Measurements from ENCODE around the gene SEL1L3.
A peak's percentile ranks its signal among the peaks of the same experiment; 100 is the strongest.
"Not testable (repeated sequence)": the region's sequence is repeated elsewhere in the genome, so short reads cannot be mapped to it uniquely, and the experiment has no call there.

SEL1L3 gene

DNA sequence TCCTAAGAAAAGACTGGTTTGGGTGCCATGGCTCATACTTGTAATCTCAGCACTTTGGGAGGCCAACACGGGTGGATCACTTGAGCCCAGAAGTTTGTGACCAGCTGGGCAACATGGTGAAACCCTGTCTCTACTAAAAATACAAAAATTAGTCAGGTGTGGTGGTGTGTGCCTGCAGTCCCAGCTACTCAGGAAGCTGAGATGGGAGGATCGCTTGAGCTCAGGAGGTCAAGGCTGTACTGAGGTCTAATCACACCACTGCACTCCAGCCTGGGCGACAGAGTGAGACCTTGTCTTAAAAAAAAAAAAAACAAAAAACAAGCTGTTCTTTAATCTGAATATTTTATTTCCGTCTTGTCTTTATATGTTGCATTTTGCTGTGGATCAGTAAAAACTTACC is 3.6 kb upstream of the SEL1L3 start:
- H3K36me3 Mint-ChIP-seq: peaks cover 15% of the 10 kb centered on the region
- H3K4me1 Mint-ChIP-seq: peaks cover 11% of the 10 kb centered on the region
- ATAC-seq; H3K9me3 Mint-ChIP-seq; DNase-seq (ENCODE audit: low spot score in 2 of 2); H3K4me3 Mint-ChIP-seq; H3K27ac Mint-ChIP-seq: not testable (repeated sequence)

DNA sequence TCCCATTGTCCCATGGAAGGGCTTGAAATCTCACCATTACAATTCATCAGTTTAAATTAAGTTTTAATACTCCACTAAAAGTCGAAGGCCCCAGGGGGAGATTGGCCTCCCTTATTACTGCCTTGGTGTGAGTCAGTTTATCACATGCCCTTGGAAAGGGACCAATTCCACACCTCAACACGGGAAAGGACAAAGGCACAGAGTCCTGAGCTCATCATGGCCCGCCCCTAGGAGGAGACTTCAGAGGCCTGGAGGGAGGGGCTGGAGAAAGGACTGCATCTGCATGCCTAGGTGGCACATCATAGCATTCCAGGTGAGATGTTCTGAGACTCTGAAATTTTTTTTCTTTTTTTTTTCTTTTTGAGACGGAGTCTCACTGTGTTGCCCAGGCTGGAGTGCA is 2.8 kb upstream of the SEL1L3 start:
- H3K4me3 Mint-ChIP-seq: no peak overlapping the region
- peaks cover 17% of the 10 kb centered on the region for H3K4me1 Mint-ChIP-seq
- peaks cover 17% of the 10 kb centered on the region for H3K36me3 Mint-ChIP-seq
- ATAC-seq: no peak
- no peaks in the 10 kb centered on the region for H3K9me3 Mint-ChIP-seq
- H3K27ac Mint-ChIP-seq: no peak overlapping the region
- DNase-seq (ENCODE audit: low spot score in 2 of 2): no peak

GRCh38 chr4:25863831-25864418 is 1.1 kb upstream of the SEL1L3 start:
- H3K4me3 Mint-ChIP-seq: peak overlapping the region; percentile 68
- H3K27ac Mint-ChIP-seq: peak overlapping the region; percentile 53
- peaks cover 17% of the 10 kb centered on the region for H3K36me3 Mint-ChIP-seq
- DNase-seq (ENCODE audit: low spot score in 2 of 2) (no peak), ATAC-seq (no peak)
- H3K4me1 Mint-ChIP-seq: peaks cover 33% of the 10 kb centered on the region
- no peaks in the 10 kb centered on the region for H3K9me3 Mint-ChIP-seq

- Mint-ChIP-seq H3K9me3 (no peaks in the 10 kb centered on the region), H3K4me3 (peak overlapping the region; percentile 68), H3K4me1 (peaks cover 39% of the 10 kb centered on the region), H3K27ac (peak overlapping the region; percentile 53), H3K36me3 (peaks cover 17% of the 10 kb centered on the region)
- ATAC-seq (no peak), DNase-seq (ENCODE audit: low spot score in 2 of 2) (no peak)
Observed at GRCh38 chr4:25863347-25863784, 578 bp upstream of the SEL1L3 start.

- DNase-seq (ENCODE audit: low spot score in 2 of 2) (peak; percentile 21 to 78), ATAC-seq (peak; percentile 68)
- peak overlapping the region; percentile 100 for H3K27ac Mint-ChIP-seq
- no peaks in the 10 kb centered on the region for H3K9me3 Mint-ChIP-seq
- H3K4me3 Mint-ChIP-seq: peak overlapping the region; percentile 100
- peaks cover 53% of the 10 kb centered on the region for H3K4me1 Mint-ChIP-seq
- peaks cover 17% of the 10 kb centered on the region for H3K36me3 Mint-ChIP-seq
Observed at GRCh38 chr4:25861951-25862410, 807 bp downstream of the SEL1L3 start.

- Mint-ChIP-seq H3K36me3 (peaks cover 17% of the 10 kb centered on the region), H3K4me1 (peaks cover 58% of the 10 kb centered on the region), H3K9me3 (no peaks in the 10 kb centered on the region), H3K4me3 (peak overlapping the region; percentile 100), H3K27ac (peak overlapping the region; percentile 100)
- ATAC-seq: no peak
- no peak for DNase-seq (ENCODE audit: low spot score in 2 of 2)
Observed at GRCh38 chr4:25861280-25861950, 1.4 kb downstream of the SEL1L3 start.

DNA sequence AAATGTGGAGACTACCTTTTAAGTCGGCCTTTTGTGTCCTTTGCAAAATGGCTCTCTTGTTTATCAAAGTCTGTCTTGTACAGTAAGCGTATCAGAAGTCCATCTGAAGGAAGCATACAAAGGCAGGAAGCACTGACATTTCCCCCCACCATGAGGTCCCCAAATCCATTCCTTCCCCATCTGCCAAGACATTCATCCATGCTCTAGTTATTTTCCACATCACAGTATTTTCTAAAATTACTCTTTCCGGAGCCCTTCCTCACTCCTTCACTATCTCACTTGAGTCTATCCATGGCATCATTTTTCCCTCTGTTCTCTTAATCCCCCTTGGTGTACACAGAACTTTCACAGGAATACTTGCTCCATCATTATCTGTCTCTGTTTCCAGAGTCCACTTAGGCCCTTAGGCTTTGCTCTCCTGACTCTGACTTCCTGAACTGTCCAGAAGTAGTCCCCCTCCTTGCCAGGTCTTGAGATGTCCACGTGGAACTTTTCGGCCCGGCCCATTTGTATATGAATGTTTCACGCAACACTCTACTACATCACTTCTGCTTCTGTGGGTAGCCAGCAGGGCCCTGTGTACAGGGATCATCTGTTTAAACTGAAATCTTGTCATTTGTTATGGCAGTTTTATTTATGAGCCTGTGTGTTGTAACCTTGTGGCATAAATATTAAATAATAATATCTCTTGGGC is 2.1 kb downstream of the SEL1L3 start:
- DNase-seq (ENCODE audit: low spot score in 2 of 2): no peak
- no peak for ATAC-seq
- no peaks in the 10 kb centered on the region for H3K9me3 Mint-ChIP-seq
- H3K4me1 Mint-ChIP-seq: peaks cover 64% of the 10 kb centered on the region
- H3K36me3 Mint-ChIP-seq: peaks cover 17% of the 10 kb centered on the region
- H3K4me3 Mint-ChIP-seq: peak overlapping the region; percentile 100
- peak overlapping the region; percentile 100 for H3K27ac Mint-ChIP-seq

GRCh38 chr4:25859429-25860148 is 3.2 kb downstream of the SEL1L3 start:
- ATAC-seq (peak; percentile 60), DNase-seq (ENCODE audit: low spot score in 2 of 2) (no peak)
- peaks cover 74% of the 10 kb centered on the region for H3K4me1 Mint-ChIP-seq
- no peaks in the 10 kb centered on the region for H3K9me3 Mint-ChIP-seq
- peaks cover 11% of the 10 kb centered on the region for H3K36me3 Mint-ChIP-seq
- peak overlapping the region; percentile 100 for H3K4me3 Mint-ChIP-seq
- H3K27ac Mint-ChIP-seq: peak overlapping the region; percentile 100

DNA sequence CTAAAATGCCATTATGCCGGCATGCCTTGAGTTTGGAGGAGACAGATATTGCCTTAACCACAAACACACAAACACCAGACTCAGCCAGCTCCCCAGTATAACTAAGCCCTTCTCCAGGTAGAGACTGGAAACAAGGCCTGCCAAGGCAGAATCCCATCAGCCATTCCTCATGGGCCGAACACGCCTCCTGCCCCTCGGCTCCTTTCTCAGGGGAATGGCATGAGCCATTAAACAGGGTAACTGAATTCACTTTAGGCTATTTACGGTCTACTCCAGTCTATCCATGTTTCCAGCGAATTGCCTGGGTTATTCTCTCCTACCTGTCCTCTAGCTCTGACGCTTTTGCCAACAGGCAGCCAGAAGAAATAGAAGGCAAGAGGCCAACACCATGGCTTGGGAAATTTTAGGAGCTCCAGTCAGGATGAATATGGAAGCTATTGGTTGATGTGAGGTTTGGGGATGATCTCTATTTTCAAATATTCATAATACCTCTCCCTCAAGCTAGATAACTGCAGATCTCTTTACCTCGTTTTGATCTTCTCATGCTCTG is 4.9 kb downstream of the SEL1L3 start:
- no peaks in the 10 kb centered on the region for H3K9me3 Mint-ChIP-seq
- peak overlapping the region; percentile 100 for H3K27ac Mint-ChIP-seq
- no peak for DNase-seq (ENCODE audit: low spot score in 2 of 2)
- H3K4me1 Mint-ChIP-seq: peaks cover 74% of the 10 kb centered on the region
- H3K4me3 Mint-ChIP-seq: no peak overlapping the region
- H3K36me3 Mint-ChIP-seq: peaks cover 11% of the 10 kb centered on the region
- no peak for ATAC-seq

DNA sequence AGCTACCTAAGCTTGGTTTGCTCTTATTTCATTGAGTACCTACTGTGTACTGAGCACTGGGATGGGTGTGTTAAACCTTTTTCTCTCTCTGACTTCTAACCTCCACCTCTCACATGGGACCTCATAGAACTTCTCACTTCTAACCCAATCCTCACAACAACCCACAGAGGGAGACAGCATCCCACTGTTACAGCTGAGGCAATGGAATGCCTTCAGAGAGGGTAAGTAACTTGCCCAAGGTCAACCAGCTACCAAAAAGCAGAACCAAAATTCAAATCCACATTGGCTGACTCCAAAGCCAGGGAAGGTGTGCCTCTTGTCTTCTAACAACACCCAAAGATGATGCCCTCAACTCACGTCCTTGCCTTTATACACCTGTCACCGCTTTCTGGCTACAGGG is 5.4 kb downstream of the SEL1L3 start:
- DNase-seq (ENCODE audit: low spot score in 2 of 2) (no peak), ATAC-seq (no peak)
- no peaks in the 10 kb centered on the region for H3K9me3 Mint-ChIP-seq
- peak overlapping the region; percentile 100 for H3K27ac Mint-ChIP-seq
- peaks cover 11% of the 10 kb centered on the region for H3K36me3 Mint-ChIP-seq
- peak overlapping the region; percentile 0 for H3K4me3 Mint-ChIP-seq
- peaks cover 80% of the 10 kb centered on the region for H3K4me1 Mint-ChIP-seq

GRCh38 chr4:25856756-25857155 is 6.0 kb downstream of the SEL1L3 start:
- no peak for ATAC-seq
- H3K4me3 Mint-ChIP-seq: peak overlapping the region; percentile 0
- DNase-seq (ENCODE audit: low spot score in 2 of 2): no peak

DNA sequence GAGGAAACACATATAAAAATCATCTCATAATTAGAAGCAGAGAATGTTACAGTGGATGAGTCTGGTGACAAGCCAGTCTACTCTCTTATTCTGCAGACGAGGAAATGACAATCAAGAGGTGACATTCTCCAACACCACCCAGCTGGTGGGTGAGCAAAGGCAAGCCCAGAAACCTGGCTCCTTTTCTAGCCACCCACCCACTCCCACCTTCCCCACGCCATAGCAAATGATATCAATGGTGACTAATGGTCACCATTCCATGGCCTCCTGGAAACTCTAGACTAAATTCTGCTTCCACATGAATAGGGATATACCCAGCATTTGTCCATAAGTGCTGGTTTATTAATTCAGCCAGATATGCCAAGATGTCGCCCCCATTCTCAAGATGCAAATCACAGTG is 10.7 kb downstream of the SEL1L3 start:
- ATAC-seq (no peak), DNase-seq (ENCODE audit: low spot score in 2 of 2) (no peak)
- Mint-ChIP-seq H3K36me3 (peaks cover 17% of the 10 kb centered on the region), H3K4me1 (peaks cover 84% of the 10 kb centered on the region), H3K4me3 (no peak overlapping the region), H3K27ac (peak overlapping the region; percentile 3), H3K9me3 (no peaks in the 10 kb centered on the region)

More at GRCh38 chr4:25856756-25857155, 6.0 kb downstream of the SEL1L3 start:
- Mint-ChIP-seq H3K27ac (peak overlapping the region; percentile 100), H3K36me3 (peaks cover 6% of the 10 kb centered on the region), H3K4me1 (peaks cover 81% of the 10 kb centered on the region), H3K9me3 (no peaks in the 10 kb centered on the region)

DNA sequence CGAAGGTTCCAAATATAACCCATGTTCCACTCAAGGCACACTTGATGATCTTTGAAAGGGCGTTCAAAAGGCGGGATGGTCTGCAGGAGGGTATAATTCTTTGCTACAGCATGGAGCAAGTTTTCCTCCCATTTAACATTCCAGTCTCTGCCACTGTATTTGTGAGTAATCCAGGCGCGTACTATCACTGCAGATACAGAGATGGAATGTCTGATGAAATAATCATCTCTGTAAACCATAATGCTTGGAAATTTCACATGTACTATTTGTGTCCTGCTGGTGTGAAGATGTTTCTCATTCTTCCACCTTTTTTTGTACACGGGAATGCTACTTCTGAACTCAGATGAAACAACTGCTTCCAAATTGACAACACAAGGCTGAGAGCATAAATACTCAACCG is 15.5 kb downstream of the SEL1L3 start:
- H3K4me3 Mint-ChIP-seq: no peak overlapping the region
- H3K27ac Mint-ChIP-seq: peak overlapping the region; percentile 46
- ATAC-seq (no peak), DNase-seq (ENCODE audit: low spot score in 2 of 2) (no peak)
- H3K9me3 Mint-ChIP-seq: no peaks in the 10 kb centered on the region
- peaks cover 94% of the 10 kb centered on the region for H3K4me1 Mint-ChIP-seq
- H3K36me3 Mint-ChIP-seq: peaks cover 53% of the 10 kb centered on the region

GRCh38 chr4:25845841-25846653 is 16.7 kb downstream of the SEL1L3 start:
- Mint-ChIP-seq H3K9me3 (no peaks in the 10 kb centered on the region), H3K27ac (peak overlapping the region; percentile 92), H3K4me1 (peaks cover 93% of the 10 kb centered on the region), H3K36me3 (peaks cover 55% of the 10 kb centered on the region), H3K4me3 (no peak overlapping the region)
- no peak for DNase-seq (ENCODE audit: low spot score in 2 of 2)
- ATAC-seq: no peak

All from stimulated activated effector memory CD8-positive, alpha-beta T cell treated with anti-CD3 and anti-CD28 coated beads, Interleukin-12 subunit alpha, Interleukin-12 subunit beta, amount 100 ng/mL, for 72 hours (primary cell).